HG02852 (cell line): Measurements from ENCODE around the gene PDE6C.

ENCODE experiments used
- ATAC-seq: cut with Tn5 transposase; IDR thresholded peaks from one replicate; pipeline ENCODE4 v1.9.1; 2021; ENCODE audit warnings: mild to moderate bottlenecking, moderate library complexity; ENCODE audit not compliant: unreplicated experiment

The PDE6C gene

DNA sequence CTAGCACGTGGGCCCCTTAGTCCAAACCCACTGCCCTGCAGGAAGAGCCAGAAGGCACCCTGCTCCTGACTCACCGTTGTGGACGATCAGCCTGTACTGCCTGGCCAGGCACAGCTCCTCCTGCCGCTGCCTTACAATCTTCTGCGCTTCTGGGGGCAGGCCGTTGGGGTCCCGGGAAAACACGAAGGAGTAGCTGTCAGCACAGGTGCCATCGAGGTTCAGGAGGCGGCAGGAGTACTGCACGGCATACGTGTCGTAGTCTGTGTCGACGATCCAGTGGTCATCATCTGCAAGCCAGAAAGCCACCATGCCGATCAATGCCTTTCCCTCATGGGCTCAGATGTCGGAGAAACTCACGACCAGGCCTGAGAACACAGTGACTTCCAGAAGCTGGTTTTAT is 18.6 kb upstream of the PDE6C start:
- ATAC-seq = no peak

- ATAC-seq = no peak
These were observed 17.8 kb upstream of the PDE6C start for GRCh38 chr10:93594518-93594917.

DNA sequence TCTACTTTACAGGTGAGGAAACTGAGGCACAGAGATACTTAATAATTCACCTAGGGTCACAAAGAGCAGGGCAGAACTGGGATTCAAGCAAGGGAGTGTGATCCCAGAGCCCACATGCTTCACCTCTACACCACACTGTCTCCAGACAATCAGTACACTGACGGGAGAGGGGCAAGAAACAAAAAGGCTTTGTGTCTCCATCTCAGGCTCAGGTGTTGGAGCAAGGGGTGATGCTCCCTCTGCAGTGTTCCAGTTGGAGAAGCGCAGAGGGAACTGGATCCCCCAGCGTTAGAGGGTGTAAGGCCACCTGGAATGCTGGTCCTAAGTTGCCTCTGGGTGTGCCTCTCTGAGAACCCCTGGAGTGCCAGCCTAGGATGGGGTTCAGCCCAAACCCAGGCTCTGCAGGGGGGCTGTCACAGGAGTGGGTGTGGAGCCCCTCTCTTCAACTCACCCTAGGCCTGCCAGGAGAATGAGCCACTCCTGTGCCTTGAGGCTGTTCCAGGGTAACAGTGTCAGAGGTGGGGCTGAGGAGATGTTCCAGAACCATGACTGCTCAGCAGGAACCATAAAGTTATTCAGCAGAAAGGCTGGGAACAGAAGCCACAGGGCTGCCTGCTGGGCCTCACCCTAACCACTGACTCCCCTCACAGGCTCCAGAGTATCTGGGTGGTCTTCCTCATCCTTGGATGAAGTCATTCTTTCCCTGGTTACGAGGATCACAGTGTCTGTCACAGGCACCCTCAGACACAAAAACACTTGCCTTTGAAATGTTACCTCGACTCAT is 16.8 kb upstream of the PDE6C start:
- no peak for ATAC-seq

DNA sequence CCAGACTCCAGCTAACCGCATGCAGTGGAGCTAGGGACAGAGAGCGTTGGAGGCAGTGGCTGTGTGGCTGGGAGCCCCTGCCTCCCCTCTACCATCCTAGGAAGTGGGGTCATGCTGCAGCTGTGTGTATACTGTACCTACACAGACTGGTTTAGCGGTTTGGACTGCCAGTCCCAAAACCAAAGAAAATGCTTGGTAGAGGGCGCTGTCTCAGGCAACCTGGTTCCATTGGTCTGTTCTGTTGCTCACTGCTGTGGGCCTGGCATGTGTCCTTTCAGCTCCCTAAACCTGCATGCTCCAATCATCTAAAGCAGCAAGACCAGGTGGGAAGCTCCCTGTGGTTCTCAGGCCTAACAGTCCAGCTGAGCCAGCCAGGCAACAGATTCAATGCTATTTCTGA is 15.8 kb upstream of the PDE6C start:
- no peak for ATAC-seq

DNA sequence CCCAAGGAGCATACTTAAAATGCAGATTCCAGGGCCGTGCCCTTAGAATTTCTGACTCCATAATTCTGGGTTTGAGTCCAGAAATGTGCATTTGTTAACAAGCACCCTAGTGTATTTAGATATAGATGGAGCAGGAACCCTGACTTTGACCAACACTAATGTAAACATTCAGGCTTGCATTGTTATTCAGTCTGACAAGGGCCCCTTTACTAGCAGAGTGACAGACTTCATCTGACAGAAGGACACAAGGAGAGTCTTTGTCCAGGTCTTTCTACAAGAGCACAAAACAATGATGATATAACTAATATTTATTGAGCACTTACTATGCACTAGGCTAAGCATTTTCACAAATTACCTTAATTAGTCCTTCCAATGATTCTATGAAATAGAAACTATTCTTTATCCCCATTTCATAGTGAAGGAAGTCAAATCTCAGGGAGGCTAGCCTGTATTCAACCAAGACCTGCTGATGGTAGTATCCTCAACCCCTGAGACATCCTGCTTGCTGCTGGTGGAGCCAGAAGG is 15.2 kb upstream of the PDE6C start:
- no peak for ATAC-seq

DNA sequence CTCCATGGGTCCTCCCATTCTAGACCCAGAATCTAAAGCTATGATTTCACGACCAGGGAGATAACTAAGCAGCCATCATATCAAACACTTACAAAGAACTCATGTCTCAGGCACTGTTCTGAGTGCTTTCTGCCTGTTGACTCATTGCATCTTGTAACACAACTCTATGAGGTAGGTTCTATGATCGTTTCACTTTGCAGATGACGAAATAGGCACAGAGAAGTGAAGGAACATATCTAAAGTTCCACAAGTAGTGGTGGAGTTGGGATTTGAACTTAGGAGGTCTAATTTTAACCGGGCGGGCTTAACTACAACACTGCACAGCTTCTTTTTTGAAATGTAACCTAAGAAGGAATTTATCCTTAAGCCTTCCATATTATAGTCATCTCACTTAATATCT is 14.2 kb upstream of the PDE6C start:
- no peak for ATAC-seq

DNA sequence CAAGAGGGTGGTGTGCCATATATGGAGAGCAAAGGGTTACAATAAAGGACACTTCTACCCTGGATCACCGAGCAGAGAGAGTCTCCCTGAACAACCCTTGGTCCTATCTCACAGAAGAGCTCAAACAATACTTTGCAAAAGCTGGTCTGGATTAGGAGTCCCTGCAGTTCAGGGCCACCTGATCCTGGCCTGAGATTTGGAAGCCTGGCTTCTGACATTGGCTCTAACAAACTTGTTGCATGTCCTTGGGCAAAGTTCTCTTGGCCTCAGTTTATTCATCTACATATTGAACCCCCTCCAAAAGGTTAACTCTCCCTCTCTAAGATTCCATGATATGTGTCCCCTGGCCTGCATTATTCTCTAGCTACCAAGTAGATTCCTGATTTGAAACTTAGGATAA is 13.0 kb upstream of the PDE6C start:
- no peak for ATAC-seq

DNA sequence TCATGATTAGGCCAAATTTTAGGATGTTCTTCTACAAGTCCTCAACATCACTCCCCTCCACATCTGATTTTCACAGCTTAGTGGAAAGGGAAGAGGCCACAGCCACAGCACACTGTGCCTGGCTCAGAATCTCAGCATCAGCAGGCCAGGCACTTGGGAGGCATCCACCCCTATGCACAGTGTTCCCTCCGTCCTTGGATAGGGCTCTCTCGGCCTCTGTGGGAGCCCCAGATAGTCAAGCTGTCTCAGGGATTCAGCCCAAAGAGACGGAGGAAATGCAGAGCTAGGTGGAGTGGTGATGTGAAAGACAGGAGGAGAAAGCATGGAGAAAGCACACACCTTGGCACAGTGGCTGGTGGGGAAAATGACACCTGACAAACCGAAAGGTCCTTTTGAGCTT is 12.6 kb upstream of the PDE6C start:
- no peak for ATAC-seq

- no peak for ATAC-seq
These were observed 11.7 kb upstream of the PDE6C start for GRCh38 chr10:93600446-93601145.

- ATAC-seq = no peak
These were observed 11.1 kb upstream of the PDE6C start, which contains the start of gene RBP4 for GRCh38 chr10:93601146-93601773. RBP4 (minus strand) TSS chr10:93601235; CDS start chr10:93601028, 207 bp downstream.

DNA sequence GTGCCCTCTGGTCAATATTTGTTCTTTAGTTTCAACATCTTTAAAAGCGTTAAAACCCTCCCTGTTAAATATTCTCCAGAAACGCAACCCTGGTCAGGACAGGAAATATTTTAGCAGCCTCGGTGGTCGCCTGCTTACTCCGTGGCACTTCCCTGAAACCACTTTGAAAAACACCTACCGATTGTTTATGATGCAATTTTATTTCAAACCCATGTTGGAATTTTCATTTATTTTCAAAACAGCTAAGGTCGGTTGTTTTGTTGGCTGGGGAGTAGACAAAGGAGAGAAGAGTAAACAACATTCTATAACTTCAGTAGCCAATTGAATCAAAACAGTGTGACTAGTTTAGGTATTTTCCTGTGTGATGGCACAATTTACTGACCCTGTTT is 10.6 kb upstream of the PDE6C start:
- no peak for ATAC-seq

DNA sequence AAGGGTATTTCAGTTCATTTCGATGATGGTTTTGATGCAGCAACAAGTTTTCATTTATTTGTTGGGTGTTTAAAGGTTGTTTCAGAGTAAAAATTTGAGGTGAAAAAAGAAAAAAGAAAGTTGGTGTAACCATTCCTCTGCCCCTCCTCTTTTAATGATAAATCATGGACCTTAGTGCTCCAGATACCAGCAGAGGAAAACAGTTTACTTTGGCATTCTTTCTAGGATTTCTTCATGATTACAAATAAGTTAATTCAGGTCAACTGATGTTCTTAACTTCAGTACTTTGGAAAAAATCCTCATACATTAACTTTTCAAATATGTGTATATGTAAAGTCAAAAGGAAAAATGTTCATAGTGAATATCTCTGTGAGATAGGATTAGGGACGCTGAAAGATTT is 9.3 kb upstream of the PDE6C start:
- ATAC-seq = no peak

GRCh38 chr10:93604146-93604545 is 8.2 kb upstream of the PDE6C start:
- no peak for ATAC-seq

DNA sequence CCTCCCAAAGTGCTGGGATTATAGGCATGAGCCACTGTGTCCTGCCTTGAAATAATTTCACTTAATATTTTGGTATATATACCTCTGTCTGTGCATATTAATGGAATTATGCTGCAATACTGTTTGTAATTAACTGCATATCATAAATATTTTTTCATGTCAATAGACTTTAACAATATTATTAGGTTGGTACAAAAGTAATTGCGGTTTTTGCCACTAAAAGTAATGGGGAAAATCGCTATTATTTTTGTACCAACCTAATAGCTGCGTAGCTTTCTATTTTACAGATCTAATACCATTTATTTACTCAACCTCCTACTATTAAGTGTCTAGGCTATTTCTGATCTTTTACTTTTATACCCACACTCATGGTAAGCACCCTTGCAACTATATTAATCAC is 3.9 kb upstream of the PDE6C start:
- no peak for ATAC-seq

DNA sequence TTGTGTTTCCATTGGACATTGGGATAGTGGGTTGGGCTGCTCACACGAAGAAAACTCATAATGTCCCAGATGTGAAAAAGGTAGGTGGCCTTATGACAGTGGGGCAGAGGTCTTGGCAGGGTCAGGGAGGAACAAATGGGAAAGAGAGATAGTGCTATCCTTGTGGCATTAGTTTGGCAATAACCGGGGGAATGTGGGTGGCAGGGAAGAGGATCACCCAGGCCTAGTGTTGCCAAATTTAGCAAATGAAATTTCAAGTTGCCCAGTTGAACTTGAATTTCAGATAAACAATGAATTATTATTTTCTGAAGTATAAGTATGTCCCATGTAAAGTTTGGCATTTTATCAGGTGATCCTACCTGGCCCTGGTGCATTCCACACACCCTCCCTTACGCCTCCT is 789 bp downstream of the PDE6C start:
- ATAC-seq = no peak

GRCh38 chr10:93614101-93614825 is 1.9 kb downstream of the PDE6C start:
- no peak for ATAC-seq

GRCh38 chr10:93615576-93616235 is 3.4 kb downstream of the PDE6C start:
- ATAC-seq = no peak

- ATAC-seq = no peak
These were observed 8.6 kb downstream of the PDE6C start for GRCh38 chr10:93620925-93621324.

- ATAC-seq = peak; percentile 47
These were observed 10.6 kb downstream of the PDE6C start for GRCh38 chr10:93622942-93623341.

GRCh38 chr10:93628858-93629257 is 16.5 kb downstream of the PDE6C start:
- no peak for ATAC-seq
